Lower lobe of right lung (tissue), 2 donors: ENCODE measurements around the gene ATG4D. TPM values are rescaled to one million over a fixed set of nuclear protein-coding genes. Genes with fewer than 3 reads are reported as not detected.

ENCODE experiments used
- ATAC-seq, 2 donors: fragments of 200-7000 bp; cut with Tn5 transposase; one replicate each; pipeline ENCODE4 v1.9.1; 2020 to 2022; ENCODE audit warnings: mild to moderate bottlenecking in 2 of 2, moderate library complexity in 2 of 2
- DNase-seq: peaks from one replicate; pipeline ENCODE4 v3.0.0-alpha.2; 2020
- H3K27ac ChIP-seq: fragments of 200-600 bp; one replicate; pipeline ENCODE4 v1.8.0; 2022
- H3K27me3 ChIP-seq: fragments of 200-600 bp; one replicate; pipeline ENCODE4 v1.8.0; 2022; ENCODE audit warnings: low read depth
- H3K36me3 ChIP-seq: fragments of 200-600 bp; one replicate; pipeline ENCODE4 v1.8.0; 2022; ENCODE audit warnings: mild to moderate bottlenecking
- H3K4me1 ChIP-seq: fragments of 200-600 bp; one replicate; pipeline ENCODE4 v1.8.0; 2022
- H3K4me3 ChIP-seq: fragments of 200-600 bp; one replicate; pipeline ENCODE4 v1.8.0; 2022; ENCODE audit warnings: mild to moderate bottlenecking
- H3K9me3 ChIP-seq: fragments of 200-600 bp; one replicate; pipeline ENCODE4 v1.8.0; 2022
- CTCF ChIP-seq: fragments of 200-600 bp; IDR thresholded peaks from one replicate; pipeline ENCODE4 v1.8.0; 2022; ENCODE audit warnings: antibody characterized with exemption, mild to moderate bottlenecking
- intact Hi-C: fragments of 100-400 bp; cut with DNase I; formaldehyde crosslinking; loops from one replicate; pipeline ENCODE4 v1.11.0; 2022
- total RNA-seq: library from RNA; stranded (reverse); fragmentation: NEBNext Ultra II Directional; extraction: Animal tissue kit (Norgen Biotek cat#: 25700); gene quantifications from one replicate; pipeline ENCODE4 v1.2.1, GENCODE V29; 2021
- donor health status: DM: no; HTN: yes; CAD: no; lungs with severe emphysema.

Gene ATG4D
- total RNA-seq, 1 donor from 2014 or later = 22.9 TPM

GRCh38 chr19:10554760-10555609, 11.3 kb downstream of the ATG4D start:
- no peak for TF ChIP-seq CTCF
- Histone ChIP-seq H3K4me3 (no peak overlapping the region), H3K27ac (no peak overlapping the region), H3K27me3 (no peaks in the 10 kb centered on the region), H3K9me3 (no peaks in the 10 kb centered on the region), H3K36me3 (peaks cover 99% of the 10 kb centered on the region), H3K4me1 (peaks cover 6% of the 10 kb centered on the region)
- intact Hi-C loops = no loop called here
- DNase-seq (no peak), ATAC-seq (no peak)

DNA sequence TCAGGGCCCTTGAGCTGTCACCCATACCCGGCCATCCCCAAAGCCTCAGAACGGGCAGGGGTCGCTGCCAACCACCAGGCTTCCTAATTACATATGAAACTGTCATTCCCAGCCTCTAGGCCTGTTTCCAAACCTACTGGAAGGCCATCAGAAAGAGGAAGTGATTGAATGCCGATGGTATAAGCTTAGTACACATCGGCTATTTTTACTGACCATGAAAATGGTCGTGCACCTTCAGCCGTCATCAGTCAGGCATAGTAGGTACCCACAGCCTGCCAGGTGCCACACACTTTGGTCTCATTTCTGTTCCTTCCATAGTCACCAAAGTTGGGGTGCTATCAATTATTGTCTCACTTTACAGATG, 11.9 kb downstream of the ATG4D start:
- H3K36me3 ChIP-seq = peaks cover 99% of the 10 kb centered on the region
- no peak for TF ChIP-seq CTCF
- intact Hi-C loops = no loop called here
- ATAC-seq (no peak), DNase-seq (no peak)
- peaks cover 6% of the 10 kb centered on the region for H3K4me1 ChIP-seq
- no peaks in the 10 kb centered on the region for H3K27me3 ChIP-seq
- H3K9me3 ChIP-seq = no peaks in the 10 kb centered on the region
- H3K4me3 ChIP-seq = no peak overlapping the region
- no peak overlapping the region for H3K27ac ChIP-seq

DNA sequence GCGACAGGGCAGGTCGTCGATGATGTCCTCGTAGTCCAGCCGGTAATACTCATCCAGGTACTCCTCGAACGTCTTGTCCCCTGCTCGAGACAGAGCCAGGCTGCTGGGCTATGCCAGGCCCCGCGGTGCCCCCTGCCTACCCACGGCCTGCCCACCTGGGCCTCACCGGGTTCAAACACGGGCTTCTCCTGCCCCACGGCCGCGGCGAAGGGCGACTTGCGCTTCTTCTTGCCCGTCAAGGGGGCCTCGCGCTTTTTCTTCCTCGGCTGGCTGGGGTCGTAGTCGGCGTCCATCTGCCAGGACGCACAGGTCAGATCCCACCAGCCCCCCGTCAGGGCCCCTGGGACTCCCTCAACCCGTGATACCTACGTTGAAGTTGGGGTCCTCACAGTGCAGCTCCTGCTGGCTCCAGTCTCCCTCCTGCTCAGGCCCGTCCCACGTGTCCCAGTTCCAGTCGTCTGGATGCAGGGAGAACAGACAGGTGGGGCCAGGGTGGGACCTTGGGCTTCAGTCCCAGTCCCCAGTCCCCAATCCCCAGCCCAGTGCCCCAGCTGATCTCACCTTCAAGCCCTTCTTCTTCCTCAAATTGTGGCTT, 14.0 kb downstream of the ATG4D start:
- no peak for ATAC-seq
- no peak overlapping the region for H3K27ac ChIP-seq
- no peaks in the 10 kb centered on the region for H3K27me3 ChIP-seq
- intact Hi-C loops = no loop called here
- peaks cover 6% of the 10 kb centered on the region for H3K4me1 ChIP-seq
- H3K4me3 ChIP-seq = no peak overlapping the region
- peaks cover 95% of the 10 kb centered on the region for H3K36me3 ChIP-seq
- TF ChIP-seq CTCF = no peak
- no peaks in the 10 kb centered on the region for H3K9me3 ChIP-seq
- no peak for DNase-seq

DNA sequence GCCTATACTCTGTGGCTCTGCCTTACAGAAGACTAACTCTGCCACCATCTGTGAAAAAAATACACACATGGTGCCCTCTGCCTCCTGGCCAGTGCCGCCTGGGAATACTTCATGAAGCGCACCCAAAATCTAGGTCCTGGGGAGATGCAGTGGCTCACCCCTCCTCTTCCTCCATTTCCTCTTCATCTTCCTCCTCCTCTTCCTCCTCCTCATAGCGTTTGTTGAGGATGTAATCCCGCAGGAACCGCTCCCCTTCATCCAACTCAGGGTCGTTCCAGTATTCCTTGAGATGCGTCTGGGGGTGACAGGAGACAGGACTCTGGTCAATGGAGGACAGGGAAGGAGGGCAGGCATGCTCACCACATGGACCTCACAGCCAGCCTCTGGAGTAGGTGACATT, 16.4 kb downstream of the ATG4D start:
- Histone ChIP-seq H3K4me3 (no peak overlapping the region), H3K4me1 (peaks cover 6% of the 10 kb centered on the region), H3K9me3 (no peaks in the 10 kb centered on the region), H3K27me3 (no peaks in the 10 kb centered on the region), H3K27ac (no peak overlapping the region), H3K36me3 (peaks cover 72% of the 10 kb centered on the region)
- intact Hi-C loops = no loop called here
- TF ChIP-seq CTCF = no peak
- no peak for ATAC-seq
- DNase-seq = no peak

DNA sequence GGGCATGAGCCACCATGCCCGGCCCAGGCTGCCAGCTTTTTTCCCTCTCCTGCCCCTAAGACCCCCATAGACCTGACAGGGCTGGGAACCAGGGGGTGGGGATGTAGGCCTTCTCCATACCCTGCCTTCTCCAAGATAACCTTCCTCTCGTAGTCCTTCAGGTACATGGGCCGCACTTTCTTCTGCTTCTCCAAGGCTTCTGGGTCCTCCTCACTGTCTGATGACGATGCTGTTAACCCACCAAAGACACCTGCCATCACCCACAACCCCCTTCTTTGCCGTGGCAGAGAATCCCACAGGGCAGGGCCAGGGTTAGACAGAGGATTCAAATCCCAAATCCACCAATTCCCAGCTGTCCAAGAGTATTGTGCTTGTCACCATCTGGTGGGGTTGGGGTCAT, 18.9 kb downstream of the ATG4D start:
- H3K27ac ChIP-seq = no peak overlapping the region
- H3K4me3 ChIP-seq = no peak overlapping the region
- ATAC-seq = no peak
- DNase-seq = no peak
- H3K36me3 ChIP-seq = peaks cover 48% of the 10 kb centered on the region
- H3K9me3 ChIP-seq = no peaks in the 10 kb centered on the region
- H3K4me1 ChIP-seq = peaks cover 21% of the 10 kb centered on the region
- H3K27me3 ChIP-seq = no peaks in the 10 kb centered on the region
- intact Hi-C loops = no loop called here
- TF ChIP-seq CTCF = no peak
